ENCODE data around the gene ANGPTL8. TPM values are rescaled to one million over a fixed set of nuclear protein-coding genes. Genes with fewer than 3 reads are reported as not detected.

Gene ANGPTL8
- total and polyA plus RNA-seq, 2 of the 13 experiments (the other 11 are each of a cell fraction or from before 2014, with no cell fraction given), result 27.3 to 243 TPM

GRCh38 chr19:11265785-11266236 is 26.4 kb downstream of the ANGPTL8 start (continued):
- TF ChIP-seq ZHX2 (IDR thresholded peaks at IDR 0.05; ENCODE audit: low read depth) (peak; percentile 76; the same call in 1 of the 2 replicates), ZHX2 (CRISPR knock-in tag; IDR thresholded peaks at IDR 0.05; ENCODE audit: borderline replicate concordance) (no peak), SNAI1 (CRISPR knock-in tag; IDR thresholded peaks at IDR 0.05; ENCODE audit: borderline replicate concordance) (0 out of 2 replicates have a peak, but pooled peaks have one; percentile 57), ZNF33B (CRISPR knock-in tag; IDR thresholded peaks at IDR 0.05) (peak; percentile 98; the same call in 1 of the 2 replicates), ZNF431 (CRISPR knock-in tag; IDR thresholded peaks at IDR 0.05; ENCODE audit: borderline replicate concordance, low read depth) (peak; percentile 90), DRAP1 (CRISPR knock-in tag; IDR thresholded peaks at IDR 0.05) (peak; percentile 84), NRL (CRISPR knock-in tag; IDR thresholded peaks at IDR 0.05; ENCODE audit: borderline replicate concordance) (peak; percentile 88), SALL1 (CRISPR knock-in tag; IDR thresholded peaks at IDR 0.05) (peak; percentile 99), MEIS1 (CRISPR knock-in tag; IDR thresholded peaks at IDR 0.05; ENCODE audit: borderline replicate concordance) (peak; percentile 96; the same call in 1 of the 2 replicates), SMAD1 (CRISPR knock-in tag; IDR thresholded peaks at IDR 0.05; ENCODE audit: borderline replicate concordance, low read depth) (peak; percentile 89; the same call in 1 of the 2 replicates), ZNF768 (CRISPR knock-in tag; IDR thresholded peaks at IDR 0.05) (peak; percentile 10; the same call in 1 of the 2 replicates), MYPOP (CRISPR knock-in tag; IDR thresholded peaks at IDR 0.05) (peak; percentile 89), ZNF75D (CRISPR knock-in tag; IDR thresholded peaks at IDR 0.05; ENCODE audit: borderline replicate concordance) (no peak), ZNF576 (CRISPR knock-in tag; IDR thresholded peaks at IDR 0.05) (peak; percentile 80; the same call in 1 of the 2 replicates), HMGXB4 (CRISPR knock-in tag; IDR thresholded peaks at IDR 0.05; ENCODE audit: borderline replicate concordance in 1 of 2, low read depth in 1 of 2) (peak; percentile 84 to 87; a peak in 3 of 4 replicates), ZNF232 (CRISPR knock-in tag; IDR thresholded peaks at IDR 0.05; ENCODE audit: borderline replicate concordance) (peak; percentile 95; the same call in 1 of the 2 replicates), GMEB1 (CRISPR knock-in tag; IDR thresholded peaks at IDR 0.05; ENCODE audit: borderline replicate concordance) (peak; percentile 74)

Measured in HepG2 (cell line).